GM19438 (cell line): Measurements from ENCODE around the gene EDNRA.

ENCODE experiments used
- ATAC-seq: cut with Tn5 transposase; IDR thresholded peaks from one replicate; pipeline ENCODE4 v1.9.1; 2021; ENCODE audit warnings: low read depth; ENCODE audit not compliant: unreplicated experiment

EDNRA gene

GRCh38 chr4:147494301-147494700 is 13.4 kb downstream of the EDNRA start:
- no peak for ATAC-seq

- no peak for ATAC-seq
These were observed 15.6 kb downstream of the EDNRA start for GRCh38 chr4:147496500-147496899.

- ATAC-seq, result no peak
These were observed 17.2 kb downstream of the EDNRA start for GRCh38 chr4:147498031-147498660.

- ATAC-seq, result no peak
These were observed 27.4 kb downstream of the EDNRA start for GRCh38 chr4:147508346-147508745.

DNA sequence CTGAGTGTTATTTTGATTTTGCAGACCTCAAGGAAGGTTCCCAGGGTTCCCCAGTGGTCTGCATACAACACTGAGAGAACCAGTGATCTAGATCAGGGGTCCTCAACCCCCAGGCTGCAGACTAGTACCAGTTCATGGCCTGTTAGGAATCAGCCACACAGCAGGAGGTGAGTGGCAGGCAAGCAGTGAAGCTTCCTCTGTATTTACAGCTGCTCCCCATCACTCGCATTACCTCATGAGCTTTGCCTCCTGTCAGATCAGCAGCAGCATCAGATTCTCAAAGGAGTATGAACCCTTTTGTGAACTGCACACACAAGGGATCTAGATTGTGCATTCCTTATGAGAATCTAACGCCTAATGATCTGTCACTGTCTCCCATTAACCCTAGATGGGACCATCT is 28.5 kb downstream of the EDNRA start:
- no peak for ATAC-seq

DNA sequence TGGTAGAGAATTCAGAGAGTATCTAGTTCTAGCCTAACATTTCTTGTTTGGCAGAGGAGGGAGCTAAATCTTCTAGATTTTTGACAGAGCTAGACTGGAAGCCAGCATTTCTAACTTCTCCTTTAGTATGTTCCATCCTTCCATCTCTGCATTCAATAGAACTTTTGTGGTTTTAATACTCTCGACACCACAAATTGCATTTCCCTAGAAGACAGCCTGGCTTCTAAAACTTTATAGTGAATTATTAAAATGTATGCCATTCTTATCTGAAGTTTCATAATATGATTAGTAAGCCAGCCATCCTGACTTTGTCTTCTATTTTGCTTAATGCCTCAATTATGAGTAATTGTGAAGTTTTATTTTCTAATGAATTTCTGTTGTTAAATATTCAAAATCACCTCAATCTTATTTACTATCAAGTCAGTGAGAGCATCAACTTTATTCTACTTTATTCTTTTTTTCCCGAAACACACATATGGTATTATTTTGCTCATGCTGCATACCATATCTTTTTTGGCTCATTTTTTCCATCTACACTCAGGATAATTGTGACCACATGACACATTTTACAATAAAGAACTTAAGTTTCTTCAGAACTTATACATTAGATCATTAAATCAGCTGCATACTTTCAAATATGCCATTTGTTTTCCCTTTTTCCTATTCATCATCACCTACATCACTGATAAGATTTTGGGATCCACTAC is 30.2 kb downstream of the EDNRA start:
- no peak for ATAC-seq

DNA sequence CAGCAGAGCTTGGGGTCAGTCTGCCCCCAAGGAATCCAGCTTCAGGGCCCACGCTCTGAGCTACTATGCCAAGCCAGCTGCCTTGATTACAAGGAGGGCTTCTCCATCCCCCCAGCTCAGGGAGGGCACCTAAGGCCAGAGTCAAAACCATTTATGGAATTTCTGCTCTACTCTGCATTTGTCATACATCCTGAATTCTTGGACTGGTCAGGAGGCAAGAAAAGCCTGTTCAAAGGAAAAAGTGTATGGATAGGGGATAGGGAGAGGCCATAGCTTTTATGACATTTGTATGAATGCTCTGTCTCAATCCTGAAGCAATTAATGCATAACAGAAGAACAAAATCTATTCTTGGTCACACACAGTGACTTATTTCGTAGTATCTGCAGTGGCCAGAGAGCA is 32.2 kb downstream of the EDNRA start:
- ATAC-seq, result no peak

DNA sequence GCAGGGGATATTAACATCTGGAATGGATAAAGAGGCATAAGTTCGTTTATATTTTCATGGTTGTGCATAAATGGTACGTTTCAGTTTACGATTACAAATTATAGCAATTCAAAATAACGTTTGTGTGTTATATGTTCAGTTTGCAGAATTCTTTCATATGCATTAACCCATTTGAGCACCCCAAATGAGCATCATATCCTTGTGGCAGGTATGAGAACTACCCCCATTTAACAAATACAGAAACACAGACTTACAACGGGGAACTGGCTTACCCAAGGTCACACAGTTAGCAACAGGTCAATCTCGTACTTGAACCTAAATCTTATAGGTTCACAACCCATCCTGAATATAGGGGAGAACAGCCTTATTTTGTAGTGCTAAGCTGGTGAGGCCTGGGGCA is 33.1 kb downstream of the EDNRA start:
- no peak for ATAC-seq

- no peak for ATAC-seq
These were observed 34.5 kb downstream of the EDNRA start for GRCh38 chr4:147515220-147515936.

DNA sequence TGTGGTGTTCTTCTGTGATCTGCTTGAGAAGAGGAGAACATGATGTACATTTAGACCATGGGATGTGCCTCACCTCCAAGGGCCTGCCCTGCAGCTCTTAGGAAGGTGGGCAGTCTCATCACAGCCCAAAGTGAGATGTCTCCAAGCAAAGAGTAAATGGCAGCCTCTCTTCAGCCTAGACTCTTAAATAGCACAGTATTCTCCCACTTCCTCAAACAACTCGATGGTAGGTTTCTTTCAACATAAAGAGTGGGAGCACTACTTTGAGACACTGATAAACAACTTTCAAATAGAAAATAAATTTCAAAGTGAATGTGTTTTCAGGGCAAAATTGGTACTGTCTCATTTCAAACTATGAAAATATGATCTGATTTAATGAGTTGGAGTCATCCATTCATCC is 35.2 kb downstream of the EDNRA start:
- no peak for ATAC-seq

GRCh38 chr4:147518086-147518485 is 37.2 kb downstream of the EDNRA start:
- no peak for ATAC-seq

- peak; percentile 83 for ATAC-seq
These were observed 38.2 kb downstream of the EDNRA start for GRCh38 chr4:147518846-147519767.

- ATAC-seq, result no peak
These were observed 43.7 kb downstream of the EDNRA start for GRCh38 chr4:147524601-147525000.

DNA sequence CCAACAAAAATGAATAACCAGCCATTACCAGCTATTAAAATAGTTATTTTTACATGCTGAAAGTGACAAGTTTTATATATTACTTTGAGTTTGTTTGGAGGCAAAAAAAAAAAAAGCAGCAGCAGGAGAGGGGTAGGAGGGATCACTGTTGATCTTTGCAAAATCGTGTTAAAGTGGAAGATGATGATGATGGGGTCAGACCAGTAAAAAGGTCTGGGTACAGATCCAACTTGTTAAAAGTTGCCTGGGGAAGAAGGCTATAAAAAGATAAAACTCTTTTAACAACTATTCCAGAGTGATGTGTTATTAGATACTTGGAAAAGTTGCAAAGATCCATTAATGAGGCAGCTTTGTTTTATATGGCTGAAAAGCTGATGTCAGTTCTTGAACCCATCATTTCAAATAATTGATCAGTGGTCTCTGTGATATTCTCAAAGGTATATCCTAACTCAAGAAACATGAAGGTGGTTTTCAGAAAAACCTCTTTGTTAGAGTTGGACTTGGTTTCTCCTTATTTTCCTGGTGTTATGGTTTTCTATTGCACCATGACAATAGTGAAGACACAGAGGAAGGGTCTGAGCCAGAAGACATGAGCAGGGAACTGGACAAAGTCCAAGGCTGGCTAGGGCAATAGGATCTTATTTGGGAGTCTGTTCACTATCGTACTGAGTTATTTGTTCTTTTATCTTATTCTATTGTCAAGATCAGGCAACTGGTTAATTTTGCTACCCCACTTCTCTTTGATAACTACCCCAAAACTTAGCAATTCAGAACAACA is 44.8 kb downstream of the EDNRA start:
- ATAC-seq, result no peak

DNA sequence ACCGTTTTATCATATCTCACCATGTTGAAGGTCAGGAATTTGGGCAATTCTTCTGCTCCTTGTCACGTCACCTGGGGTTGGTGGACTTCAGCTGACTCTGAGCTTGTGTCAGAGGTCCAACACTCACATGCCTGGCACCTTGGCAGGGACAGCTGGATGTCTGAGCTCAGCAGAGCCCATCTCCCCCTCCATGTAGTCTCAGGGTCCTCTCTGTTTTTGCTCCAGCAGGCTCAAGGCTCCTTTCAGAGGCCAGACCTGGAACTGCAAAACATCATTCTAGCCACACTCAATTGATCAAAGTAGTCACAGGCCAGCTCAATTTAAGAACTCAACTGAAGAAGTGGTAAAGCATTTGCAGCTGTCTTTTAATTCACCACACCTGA is 45.4 kb downstream of the EDNRA start:
- ATAC-seq, result no peak

DNA sequence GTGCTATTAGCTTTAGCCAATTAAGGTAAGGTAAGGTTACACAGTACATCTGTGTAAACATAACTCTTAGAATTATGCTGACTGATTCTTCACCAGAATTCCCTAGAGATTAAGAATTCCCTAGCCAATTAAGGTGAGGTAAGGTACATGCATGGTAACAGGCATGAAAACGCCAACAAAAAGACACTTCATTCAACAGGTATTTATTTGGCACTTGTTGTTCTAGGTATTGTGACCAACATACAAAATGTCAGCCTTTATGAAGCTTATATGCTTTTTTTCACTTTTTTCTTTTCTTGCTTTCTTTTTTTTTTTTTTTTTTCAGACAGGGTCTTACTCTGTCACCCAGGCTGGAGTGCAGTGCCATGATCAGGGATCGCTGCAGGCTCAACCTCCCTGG is 47.2 kb downstream of the EDNRA start:
- no peak for ATAC-seq

GRCh38 chr4:147530134-147530533 is 49.2 kb downstream of the EDNRA start:
- no peak for ATAC-seq

GRCh38 chr4:147530723-147531122 is 49.8 kb downstream of the EDNRA start:
- ATAC-seq, result no peak

DNA sequence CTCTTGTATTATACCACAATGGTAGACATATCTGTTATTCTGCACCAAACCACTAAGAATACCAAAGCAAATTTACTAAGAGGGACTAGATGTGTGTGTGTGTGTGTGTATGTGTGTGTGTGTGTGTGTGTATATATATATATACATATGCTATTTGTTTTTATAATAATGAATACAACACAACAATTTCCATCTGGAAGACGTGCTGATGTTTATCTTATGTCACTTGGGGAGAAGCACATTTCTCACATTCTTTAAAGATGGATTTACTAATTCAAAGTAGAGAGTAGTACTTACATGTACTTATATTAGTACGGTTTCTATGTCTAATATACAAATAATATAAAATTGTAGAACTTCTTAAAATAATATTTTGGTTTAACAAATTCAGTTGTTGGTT is 52.0 kb downstream of the EDNRA start:
- ATAC-seq, result no peak

- no peak for ATAC-seq
These were observed 52.4 kb downstream of the EDNRA start for GRCh38 chr4:147533331-147533730.
